NCI-H2196 (cell line): ENCODE measurements around the gene UNC79.

Experiments
- DNase-seq: peaks from one replicate; lab custom pipeline; 2025; ENCODE audit not compliant: unreplicated experiment; lab: John Stamatoyannopoulos, UW

UNC79 gene

GRCh38 chr14:93705513-93706156 is 274.9 kb downstream of the UNC79 start:
- no peak for DNase-seq

- DNase-seq: no peak
Observed at GRCh38 chr14:93706360-93706955, 275.7 kb downstream of the UNC79 start.

DNA sequence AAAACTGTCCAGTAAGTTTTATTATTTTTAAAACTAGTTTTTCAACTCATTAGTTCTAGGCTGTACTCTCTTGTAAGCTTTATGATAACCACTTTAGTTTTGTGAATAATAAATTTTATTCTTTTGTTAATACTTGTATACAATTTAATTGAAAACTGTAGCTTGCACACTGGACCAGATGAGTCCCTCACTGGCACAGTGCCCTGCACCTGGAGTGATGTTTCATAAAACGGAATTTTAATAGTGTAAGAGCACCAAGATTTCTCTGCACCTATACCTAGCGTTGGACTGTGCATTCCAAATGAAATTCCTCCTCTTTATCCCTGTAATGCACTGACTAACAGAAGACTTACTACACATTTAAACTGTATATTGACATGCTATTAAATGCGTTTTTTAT is 276.7 kb downstream of the UNC79 start:
- no peak for DNase-seq

DNA sequence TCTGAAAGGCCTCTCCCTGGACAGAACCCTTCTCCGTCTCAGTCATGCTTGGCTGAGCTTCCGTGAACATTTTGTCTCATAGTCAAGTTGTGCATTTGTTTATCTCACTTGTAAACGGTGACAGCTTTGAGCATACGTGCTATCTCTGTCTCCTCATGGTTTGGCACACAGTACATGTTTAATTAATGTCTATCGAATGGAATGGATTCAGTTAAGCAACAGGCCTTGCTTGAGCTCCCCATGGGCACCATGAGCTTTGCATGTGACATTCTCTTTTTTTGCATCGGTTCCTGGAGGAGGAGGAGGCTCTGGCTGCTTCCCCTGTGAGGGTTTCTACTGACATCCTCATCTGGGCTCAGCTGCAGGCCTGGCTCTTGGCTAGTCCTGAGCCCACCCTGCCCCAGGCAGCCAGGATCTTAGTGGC is 277.6 kb downstream of the UNC79 start:
- DNase-seq: no peak

GRCh38 chr14:93708800-93709199 is 278.1 kb downstream of the UNC79 start:
- no peak for DNase-seq

GRCh38 chr14:93709249-93709648 is 278.5 kb downstream of the UNC79 start:
- no peak for DNase-seq

GRCh38 chr14:93712079-93712837 is 281.5 kb downstream of the UNC79 start:
- no peak for DNase-seq

DNA sequence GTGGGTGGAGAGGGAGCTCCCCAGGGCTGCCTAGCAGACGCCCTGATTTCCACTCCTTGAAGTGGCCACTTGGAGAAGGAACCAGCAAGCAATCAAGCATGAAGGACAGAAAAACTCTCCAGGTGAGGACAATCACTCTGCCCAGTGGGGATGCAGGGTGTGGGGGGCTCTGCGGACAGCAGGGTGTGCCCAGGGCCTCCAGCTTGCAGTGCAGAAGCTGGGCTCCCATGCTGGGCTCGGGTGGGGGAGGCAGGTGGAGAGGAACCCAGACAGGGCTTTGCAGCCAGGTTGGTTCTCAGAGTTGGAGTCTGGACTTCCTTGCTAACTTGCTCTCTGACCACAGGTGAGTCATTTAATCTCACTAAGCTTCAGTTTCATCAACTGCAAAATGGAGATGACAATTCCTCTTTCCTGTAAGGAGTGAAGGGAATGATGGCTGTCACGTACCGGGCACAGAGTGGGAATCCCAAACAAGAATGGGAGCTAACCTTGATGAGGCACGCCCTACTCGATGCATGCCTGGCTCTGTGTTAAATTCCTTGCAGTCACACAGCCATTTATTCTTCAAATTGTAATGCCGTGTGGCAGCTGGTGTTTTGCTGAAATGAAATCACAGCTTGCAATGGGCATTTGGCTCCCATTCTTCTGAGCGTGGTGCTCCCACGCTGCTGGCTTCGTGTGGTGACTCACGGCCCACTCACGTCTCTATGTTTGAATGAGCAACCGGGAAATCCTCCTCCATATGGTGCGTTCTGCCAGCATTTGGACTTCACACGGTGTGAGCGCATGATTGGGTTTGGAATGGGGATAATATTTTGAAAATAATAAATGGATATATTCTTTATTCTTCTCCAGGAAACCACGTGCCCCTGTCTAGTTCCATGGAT is 282.3 kb downstream of the UNC79 start:
- no peak for DNase-seq

- DNase-seq: no peak
Observed at GRCh38 chr14:93713726-93714405, 283.1 kb downstream of the UNC79 start.

GRCh38 chr14:93714605-93715004 is 283.9 kb downstream of the UNC79 start:
- no peak for DNase-seq

GRCh38 chr14:93715279-93715927 is 284.7 kb downstream of the UNC79 start:
- no peak for DNase-seq

DNA sequence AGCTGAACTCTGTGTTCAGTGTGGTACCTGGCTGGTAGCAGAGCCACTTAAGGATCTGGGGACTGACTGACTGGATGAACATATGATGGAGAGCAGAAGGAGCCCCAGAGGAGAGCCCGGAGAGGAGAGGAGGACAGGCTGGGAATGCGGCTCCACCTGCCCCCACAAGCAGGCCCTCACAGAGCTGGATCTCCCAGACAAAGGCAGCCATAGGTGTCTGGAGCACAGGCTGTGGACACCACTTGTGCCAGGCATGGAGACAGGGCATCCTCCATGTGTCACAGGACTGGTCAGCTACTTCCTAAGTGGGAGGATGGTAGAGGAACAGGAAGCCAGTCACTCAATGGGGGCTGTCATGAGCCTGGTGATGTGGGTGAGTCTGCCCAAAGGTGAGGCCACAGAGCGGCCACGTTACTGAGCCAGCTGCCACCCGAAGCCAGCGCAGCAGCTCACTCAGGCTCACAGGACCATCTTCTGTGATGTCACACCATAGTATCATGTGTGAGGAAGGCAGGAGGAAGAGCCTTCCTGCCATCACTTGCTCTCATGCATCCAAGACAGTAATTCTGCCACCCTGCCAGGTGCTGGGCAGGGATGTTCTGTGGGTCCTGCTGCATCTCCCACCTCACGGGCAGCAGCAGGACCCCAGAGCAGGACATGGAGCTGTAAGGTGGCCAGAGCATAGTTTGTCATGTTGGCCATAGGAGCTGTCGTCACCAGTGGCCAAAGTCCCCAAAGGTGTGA is 285.4 kb downstream of the UNC79 start:
- DNase-seq: no peak

- DNase-seq: no peak
Observed at GRCh38 chr14:93716746-93717667, 286.3 kb downstream of the UNC79 start.

GRCh38 chr14:93717668-93718320 is 287.1 kb downstream of the UNC79 start:
- no peak for DNase-seq

DNA sequence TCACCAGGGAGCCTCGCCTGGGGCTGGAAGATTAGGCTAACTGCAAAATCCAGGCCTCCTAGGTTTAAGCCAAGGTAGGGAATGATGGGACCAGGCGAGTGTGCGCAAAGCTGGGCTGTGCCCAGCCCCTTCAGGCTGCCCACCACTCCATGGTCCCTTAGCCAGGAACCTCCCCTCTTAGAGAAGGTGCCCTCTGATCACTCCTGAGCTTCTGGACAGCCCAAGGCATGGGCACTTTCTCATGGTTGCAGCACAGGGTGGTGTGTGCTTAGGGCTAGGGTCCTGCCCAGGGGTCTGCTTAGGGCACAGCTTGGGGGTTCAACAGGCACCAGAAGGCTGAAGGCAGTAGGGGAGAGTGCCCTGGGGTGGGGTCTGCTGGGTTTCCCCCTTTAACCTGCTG is 288.5 kb downstream of the UNC79 start:
- DNase-seq: no peak

GRCh38 chr14:93720076-93720815 is 289.5 kb downstream of the UNC79 start:
- no peak for DNase-seq

GRCh38 chr14:93720981-93721483 is 290.3 kb downstream of the UNC79 start:
- no peak for DNase-seq
